Retinal pigment epithelial cell (primary cell): ENCODE measurements around the gene HABP4.

Experiments
- DNase-seq: peaks from one replicate; pipeline ENCODE4 v3.0.0-alpha.2; 2010; ENCODE audit warnings: low read depth
- H3K4me3 ChIP-seq: 2 replicates; pipeline ENCODE4 v1.5.1; 2011; ENCODE audit warnings: mild to moderate bottlenecking, low read length, control low read depth, moderate library complexity
- TF ChIP-seq, protein P1 (sequence below): conservative IDR thresholded peaks from 2 replicates; pipeline ENCODE4 v1.5.1; 2011; ENCODE audit warnings: low read depth, low read length, control low read depth, inconsistent platforms

HABP4 gene

DNA sequence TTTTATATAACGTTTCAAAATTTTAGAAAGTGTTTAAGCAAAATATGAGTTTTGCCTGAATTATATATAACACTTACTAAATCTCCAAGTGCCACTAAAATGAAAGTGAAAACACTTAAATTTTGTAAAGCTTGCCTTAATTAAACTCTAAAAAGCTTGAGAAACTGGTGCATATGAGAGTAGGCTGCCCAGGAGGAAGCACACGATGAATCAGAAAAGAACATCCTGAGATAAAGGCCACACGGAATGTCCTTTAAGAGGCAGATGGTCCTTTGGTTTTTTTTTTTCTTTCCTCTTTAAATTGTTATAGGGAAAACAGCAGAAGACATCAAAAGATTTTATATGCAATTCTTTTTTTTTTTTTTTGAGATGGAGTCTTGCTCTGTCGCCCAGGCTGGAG lies 60.3 kb downstream of the HABP4 start:
- TF ChIP-seq, protein P1, sequence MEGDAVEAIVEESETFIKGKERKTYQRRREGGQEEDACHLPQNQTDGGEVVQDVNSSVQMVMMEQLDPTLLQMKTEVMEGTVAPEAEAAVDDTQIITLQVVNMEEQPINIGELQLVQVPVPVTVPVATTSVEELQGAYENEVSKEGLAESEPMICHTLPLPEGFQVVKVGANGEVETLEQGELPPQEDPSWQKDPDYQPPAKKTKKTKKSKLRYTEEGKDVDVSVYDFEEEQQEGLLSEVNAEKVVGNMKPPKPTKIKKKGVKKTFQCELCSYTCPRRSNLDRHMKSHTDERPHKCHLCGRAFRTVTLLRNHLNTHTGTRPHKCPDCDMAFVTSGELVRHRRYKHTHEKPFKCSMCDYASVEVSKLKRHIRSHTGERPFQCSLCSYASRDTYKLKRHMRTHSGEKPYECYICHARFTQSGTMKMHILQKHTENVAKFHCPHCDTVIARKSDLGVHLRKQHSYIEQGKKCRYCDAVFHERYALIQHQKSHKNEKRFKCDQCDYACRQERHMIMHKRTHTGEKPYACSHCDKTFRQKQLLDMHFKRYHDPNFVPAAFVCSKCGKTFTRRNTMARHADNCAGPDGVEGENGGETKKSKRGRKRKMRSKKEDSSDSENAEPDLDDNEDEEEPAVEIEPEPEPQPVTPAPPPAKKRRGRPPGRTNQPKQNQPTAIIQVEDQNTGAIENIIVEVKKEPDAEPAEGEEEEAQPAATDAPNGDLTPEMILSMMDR = no peak
- DNase-seq = no peak

DNA sequence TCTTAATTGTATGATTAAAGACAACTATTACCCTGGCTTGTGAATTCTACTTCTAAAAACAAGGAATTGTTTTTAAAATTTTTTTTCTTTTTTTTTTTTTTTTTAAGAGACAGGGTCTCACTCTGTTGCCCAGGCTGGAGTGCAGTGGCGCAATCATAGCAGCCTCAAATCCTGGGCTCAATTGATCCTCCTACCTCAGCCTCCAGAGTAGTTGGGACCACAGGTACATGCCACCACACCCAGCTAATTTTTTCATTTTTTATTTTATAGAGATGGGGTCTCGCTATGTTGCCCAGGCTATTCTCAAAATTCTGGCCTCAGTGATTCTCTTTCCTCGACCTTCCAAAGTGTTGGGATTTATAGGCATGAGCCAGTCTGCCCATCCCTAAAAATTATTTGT lies 62.3 kb downstream of the HABP4 start:
- H3K4me3 ChIP-seq = no peak overlapping the region
- no peak for DNase-seq
- TF ChIP-seq, protein P1 = no peak

More for the DNA sequence above, 60.3 kb downstream of the HABP4 start:
- no peak overlapping the region for H3K4me3 ChIP-seq

DNA sequence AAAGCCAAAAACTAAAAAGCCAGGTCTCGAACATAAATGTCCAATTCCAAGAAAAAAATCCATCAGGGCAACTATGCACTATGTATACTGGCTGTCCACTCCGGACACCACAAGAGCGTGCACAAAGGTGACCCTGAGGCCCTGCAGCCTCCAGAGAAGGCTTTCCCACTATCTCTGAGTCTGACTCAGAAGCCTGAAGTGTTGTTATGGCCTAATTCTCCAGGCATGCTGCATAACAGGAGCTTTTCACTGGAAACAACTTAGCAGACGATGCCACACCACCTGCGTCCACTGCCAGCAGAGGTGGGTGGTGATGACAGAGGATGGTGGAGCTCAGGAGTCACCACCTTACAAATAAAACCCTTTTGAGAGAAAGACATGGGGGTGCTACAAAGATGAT lies 63.7 kb downstream of the HABP4 start:
- TF ChIP-seq, protein P1 = no peak
- H3K4me3 ChIP-seq = no peak overlapping the region
- no peak for DNase-seq

DNA sequence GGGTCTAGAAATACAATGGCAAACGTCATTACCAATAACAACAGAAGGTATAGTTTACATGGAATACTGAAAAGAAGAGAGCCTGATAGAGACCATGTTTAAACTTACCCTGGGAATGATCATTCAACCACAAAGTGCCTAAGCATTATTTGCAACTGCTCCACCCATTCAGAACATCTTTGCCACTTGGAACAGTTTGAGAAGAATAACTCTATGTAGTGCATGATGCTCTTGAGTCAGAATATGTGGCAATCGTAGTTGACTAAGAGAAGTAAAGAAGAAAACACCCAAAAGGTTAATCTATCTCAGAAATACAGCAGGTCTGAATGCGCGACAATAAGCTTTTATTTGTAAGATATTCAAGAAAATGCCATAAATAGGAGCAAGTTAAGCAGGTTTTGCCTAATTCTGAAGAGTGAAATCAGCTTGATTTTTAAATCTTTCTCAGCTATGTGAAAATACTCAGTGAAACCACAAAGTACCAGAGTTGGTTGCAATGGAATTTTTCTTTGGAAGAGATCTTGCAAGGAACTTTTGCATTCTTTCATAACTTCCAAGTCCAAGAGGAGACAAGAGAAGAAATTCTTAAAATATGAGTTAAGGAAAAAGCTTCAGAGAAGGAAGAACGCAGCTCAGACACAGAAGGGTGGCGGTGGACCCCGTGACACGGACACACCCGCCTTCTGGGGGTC lies 64.3 kb downstream of the HABP4 start:
- no peak overlapping the region for H3K4me3 ChIP-seq
- no peak for DNase-seq
- TF ChIP-seq, protein P1 = no peak

DNA sequence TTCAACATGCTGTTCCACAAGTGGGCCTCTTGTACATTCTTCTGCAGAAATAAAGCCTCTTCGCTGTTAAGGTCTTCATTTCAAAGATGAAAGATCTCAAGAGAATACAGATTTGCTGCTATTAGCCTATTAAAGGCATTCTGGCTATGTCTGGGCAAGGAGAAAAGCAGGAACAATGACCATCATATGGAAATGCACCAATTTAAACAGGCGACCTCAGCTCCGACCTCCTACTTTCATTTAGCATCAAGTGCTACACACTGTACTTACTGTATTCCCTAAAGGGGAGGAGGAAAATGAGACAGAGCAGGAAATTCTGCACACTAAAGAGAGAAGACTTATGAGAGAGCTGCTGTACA lies 64.8 kb downstream of the HABP4 start:
- no peak for DNase-seq
- TF ChIP-seq, protein P1 = no peak
- no peak overlapping the region for H3K4me3 ChIP-seq

DNA sequence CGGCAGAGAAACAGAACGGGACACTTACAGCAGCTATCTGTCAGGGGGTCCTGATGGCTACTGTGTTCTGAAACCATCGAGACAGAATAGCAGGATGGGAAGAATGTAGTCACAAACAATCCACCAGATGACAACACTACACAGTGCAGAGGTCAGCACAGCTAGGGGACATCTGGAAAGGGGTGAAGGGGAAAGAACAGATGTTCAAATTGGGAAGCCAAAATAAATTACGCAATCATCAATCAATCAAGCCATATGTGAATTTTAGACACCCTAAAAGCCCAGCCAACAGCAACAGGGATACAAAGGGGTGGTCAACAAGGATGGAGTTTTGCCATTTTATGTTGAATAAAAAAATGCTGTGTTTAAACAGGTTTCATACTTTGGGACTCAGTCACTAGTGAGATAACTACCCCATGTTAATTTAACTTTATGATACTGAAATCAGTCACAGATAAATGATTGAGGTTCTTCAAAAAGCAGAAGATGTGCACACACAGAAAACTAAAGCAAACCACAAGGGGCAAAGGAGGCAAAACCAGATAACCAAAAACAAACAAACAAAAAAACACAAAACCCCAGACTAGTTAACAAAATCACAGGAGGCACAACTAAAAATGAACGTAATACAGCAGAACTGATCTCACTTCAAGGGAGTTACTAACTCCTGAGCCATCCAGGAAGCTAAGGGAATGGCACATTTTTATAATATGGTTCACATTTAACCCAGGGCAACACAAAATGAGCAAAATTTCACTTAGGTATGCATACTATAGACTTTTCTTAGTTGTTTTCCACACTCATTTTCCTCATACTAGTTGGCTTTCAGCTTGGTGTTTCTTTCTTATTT lies 65.9 kb downstream of the HABP4 start:
- TF ChIP-seq, protein P1 = no peak
- H3K4me3 ChIP-seq = no peak overlapping the region
- no peak for DNase-seq

DNA sequence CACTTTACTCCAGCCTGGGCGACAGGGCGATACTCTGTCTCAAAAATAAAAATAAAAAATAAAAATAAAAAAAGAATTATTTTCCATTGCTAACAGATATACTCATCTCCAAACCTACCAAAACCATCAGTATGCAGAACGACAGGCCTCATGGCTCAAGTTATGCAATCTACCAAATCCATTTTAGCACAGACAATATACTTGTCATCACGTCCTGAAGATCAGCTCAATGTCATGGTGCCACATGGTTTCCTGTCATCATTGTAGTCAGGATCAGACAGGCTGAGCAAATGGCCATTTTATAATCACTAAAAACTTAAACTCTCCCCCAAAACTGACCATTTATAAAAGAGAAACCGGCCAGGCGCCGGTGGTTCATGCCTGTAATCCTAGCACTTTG lies 69.1 kb downstream of the HABP4 start:
- TF ChIP-seq, protein P1 = no peak
- no peak for DNase-seq
- H3K4me3 ChIP-seq = no peak overlapping the region
